Keratinocyte (primary cell): ENCODE results near the gene CLEC2A. TPM values are rescaled to one million over a fixed set of nuclear protein-coding genes. Genes with fewer than 3 reads are reported as not detected.
A peak's percentile ranks its signal among the peaks of the same experiment; 100 is the strongest.

Experiments used
- DNase-seq: peaks from one replicate; pipeline ENCODE4 v3.0.0-alpha.2; 2011; ENCODE audit warnings: low read depth, missing footprints, low spot score
- FAIRE-seq: peaks from 2 replicates; lab custom pipeline; 2011; peaks lifted over from hg19 to GRCh38; lab: Jason Lieb, UNC
- H2AFZ ChIP-seq: 2 replicates; pipeline ENCODE4 v1.6.0; 2012; ENCODE audit warnings: low read length, control low read depth, inconsistent platforms; ENCODE audit not compliant: control insufficient read depth
- H3K27ac ChIP-seq: 2 replicates; pipeline ENCODE4 v1.5.1; 2011; ENCODE audit warnings: low read length; ENCODE audit not compliant: control insufficient read depth, insufficient read depth
- H3K27me3 ChIP-seq: 3 replicates; pipeline ENCODE4 v1.6.0; 2011; ENCODE audit warnings: low read length; ENCODE audit not compliant: control insufficient read depth, insufficient read depth; ENCODE audit errors: extremely low read depth
- H3K36me3 ChIP-seq, 2 experiments: 2 replicates in 1 of 2; 3 replicates in 1 of 2; pipeline ENCODE4 v1.5.1; 2011; ENCODE audit warnings: low read length in 2 of 2, mild to moderate bottlenecking in 1 of 2; ENCODE audit not compliant: control insufficient read depth in 2 of 2, insufficient read depth in 2 of 2; ENCODE audit errors: extremely low read depth in 1 of 2
- H3K4me1 ChIP-seq: 3 replicates; pipeline ENCODE4 v1.5.1; 2011; ENCODE audit warnings: low read length; ENCODE audit not compliant: control insufficient read depth, insufficient read depth; ENCODE audit errors: extremely low read depth
- H3K4me2 ChIP-seq: 3 replicates; pipeline ENCODE4 v1.6.0; 2011; ENCODE audit warnings: low read depth, low read length; ENCODE audit not compliant: control insufficient read depth, insufficient read depth; ENCODE audit errors: extremely low read depth
- H3K4me3 ChIP-seq, 3 experiments: fragments of 200-600 bp in 1 of 3; sonication (generic) in 1 of 3; 2 replicates in 2 of 3; 3 replicates in 1 of 3; pipeline ENCODE4 v1.5.1; 2011 to 2016; ENCODE audit warnings: low read length in 3 of 3, mild to moderate bottlenecking in 3 of 3, control low read depth in 2 of 3, inconsistent platforms in 1 of 3, low read depth in 1 of 3, mixed read lengths in 1 of 3, mixed run types in 1 of 3, moderate library complexity in 1 of 3; ENCODE audit not compliant: control insufficient read depth in 2 of 3, insufficient read depth in 2 of 3; ENCODE audit errors: extremely low read depth in 1 of 3
- H3K79me2 ChIP-seq: 2 replicates; pipeline ENCODE4 v1.6.0; 2012; ENCODE audit warnings: low read length; ENCODE audit not compliant: control insufficient read depth, insufficient read depth
- H3K9ac ChIP-seq: 3 replicates; pipeline ENCODE4 v1.6.0; 2011; ENCODE audit warnings: low read length; ENCODE audit not compliant: control insufficient read depth, insufficient read depth; ENCODE audit errors: extremely low read depth
- H3K9me1 ChIP-seq: 3 replicates; pipeline ENCODE4 v1.6.0; 2011; ENCODE audit warnings: low read length; ENCODE audit not compliant: control insufficient read depth, insufficient read depth; ENCODE audit errors: extremely low read depth
- H3K9me3 ChIP-seq: 2 replicates; pipeline ENCODE4 v1.5.1; 2012; ENCODE audit warnings: low read depth, low read length; ENCODE audit not compliant: control insufficient read depth
- H4K20me1 ChIP-seq: 3 replicates; pipeline ENCODE4 v1.6.0; 2011; ENCODE audit warnings: low read length; ENCODE audit not compliant: control insufficient read depth, insufficient read depth; ENCODE audit errors: extremely low read depth
- CTCF ChIP-seq, 3 experiments: IDR thresholded peaks in 1 of 3; conservative IDR thresholded peaks in 1 of 3; optimal IDR thresholded peaks in 1 of 3; 2 replicates in 2 of 3; 3 replicates in 1 of 3; pipeline versions ENCODE3 to v1.5.1; 2011; ENCODE audit warnings: low read length in 3 of 3, mild to moderate bottlenecking in 3 of 3, moderate library complexity in 2 of 3, control low read depth in 1 of 3, inconsistent platforms in 1 of 3; ENCODE audit not compliant: insufficient read depth in 2 of 3; ENCODE audit errors: extremely low read depth in 1 of 3
- EZH2 ChIP-seq: IDR thresholded peaks from one replicate; pipeline ENCODE4 v1.6.1; 2012; ENCODE audit warnings: inconsistent platforms, mild to moderate bottlenecking, low read length, moderate library complexity
- dilution Hi-C: fragments of 300-500 bp; cut with MboI; formaldehyde crosslinking; loops from one replicate; pipeline ENCODE4 v1.7.0; 2020; ENCODE audit warnings: low sequenced_read_pairs; ENCODE audit not compliant: extremely low pct_ligation_motif_present
- polyA plus RNA-seq, 5 experiments: library from polyadenylated mRNA; depleted of rRNA in 3 of 5; stranded (reverse) in 3 of 5; stranded (forward) in 1 of 5; unstranded in 1 of 5; fragments of >200 nt; gene quantifications; 1 replicate in 1 of 5; 2 replicates in 3 of 5; 3 replicates in 1 of 5; pipeline versions ENCODE4 v1.2.1 to v1.2.3, GENCODE V29; 2011 to 2012; ENCODE audit warnings: missing spikeins in 2 of 5, low read depth in 1 of 5, low replicate concordance in 1 of 5

CLEC2A gene
- polyA plus RNA-seq, 1 donor (not counting 4 experiments of a cell fraction or from before 2014, with no cell fraction given) = 0.88 TPM

GRCh38 chr12:9869307-9870161 lies 62.6 kb downstream of the CLEC2A start, which contains the start of gene CLEC2B:
Gene CLEC2B, minus strand, starts transcription at chr12:9869354.
- Histone ChIP-seq H3K4me3 (peak within 1 kb of the TSS; percentile 43 to 94 (median 71)), H2AFZ (peak within 1 kb of the TSS; percentile 73)
- FAIRE-seq = peak; percentile 85

GRCh38 chr12:9868951-9869306 lies 63.2 kb downstream of the CLEC2A start:
- H3K4me3 ChIP-seq = peak overlapping the region; percentile 43 to 94 (median 71)
- peak overlapping the region; percentile 89 for H3K27ac ChIP-seq
- TF ChIP-seq EZH2 (no peak), CTCF (optimal IDR thresholded peaks at IDR 0.05 in 1 of 3, IDR thresholded peaks at IDR 0.05 in 1 of 3, conservative IDR thresholded peaks at IDR 0.05 in 1 of 3; ENCODE audit: extremely low read depth in 1 of 3, insufficient read depth in 2 of 3, low read length in 3 of 3) (no peak)
- H3K27me3 ChIP-seq = no peaks in the 10 kb centered on the region
- no peaks in the 10 kb centered on the region for H3K9me3 ChIP-seq
- H3K79me2 ChIP-seq = peaks cover 38% of the 10 kb centered on the region
- H2AFZ ChIP-seq = peak overlapping the region; percentile 73
- dilution Hi-C loops = no loop called here
- no peaks in the 10 kb centered on the region for H3K9me1 ChIP-seq
- H3K9ac ChIP-seq = peak overlapping the region; percentile 78
- H3K4me2 ChIP-seq = peak overlapping the region; percentile 94
- DNase-seq = no peak
- H3K36me3 ChIP-seq = no peaks in the 10 kb centered on the region
- H3K4me1 ChIP-seq = peaks cover 22% of the 10 kb centered on the region
- H4K20me1 ChIP-seq = no peaks in the 10 kb centered on the region
- no peak for FAIRE-seq

More at GRCh38 chr12:9869307-9870161, 62.6 kb downstream of the CLEC2A start, which contains the start of gene CLEC2B:
- Histone ChIP-seq H3K4me1 (peaks cover 22% of the 10 kb centered on the region), H3K9me1 (no peaks in the 10 kb centered on the region), H3K27ac (peak within 1 kb of the TSS; percentile 89), H3K4me2 (peak within 1 kb of the TSS; percentile 94), H3K27me3 (no peaks in the 10 kb centered on the region), H3K9me3 (no peaks in the 10 kb centered on the region), H4K20me1 (no peaks in the 10 kb centered on the region), H3K36me3 (no peaks in the 10 kb centered on the region), H3K9ac (peak within 1 kb of the TSS; percentile 78), H3K79me2 (peaks cover 34% of the 10 kb centered on the region)
- no peak for TF ChIP-seq CTCF (optimal IDR thresholded peaks at IDR 0.05 in 1 of 3, IDR thresholded peaks at IDR 0.05 in 1 of 3, conservative IDR thresholded peaks at IDR 0.05 in 1 of 3; ENCODE audit: extremely low read depth in 1 of 3, insufficient read depth in 2 of 3, low read length in 3 of 3)
- TF ChIP-seq EZH2 = no peak
- DNase-seq = peak; percentile 44
- dilution Hi-C loops = no loop called here
